HG03571 (cell line): ENCODE measurements around the gene CCDC6.
"Not testable (repeated sequence)": the region's sequence is repeated elsewhere in the genome, so short reads cannot be mapped to it uniquely, and the experiment has no call there.

Source experiments
- ATAC-seq: cut with Tn5 transposase; IDR thresholded peaks from one replicate; pipeline ENCODE4 v1.9.1; 2021; ENCODE audit not compliant: unreplicated experiment

CCDC6 gene

GRCh38 chr10:59817773-59818172 lies 88.6 kb downstream of the CCDC6 start:
- no peak for ATAC-seq

GRCh38 chr10:59814878-59815277 lies 91.5 kb downstream of the CCDC6 start:
- no peak for ATAC-seq

GRCh38 chr10:59812519-59813122 lies 93.7 kb downstream of the CCDC6 start:
- ATAC-seq = no peak

GRCh38 chr10:59809644-59809974 lies 96.7 kb downstream of the CCDC6 start:
- no peak for ATAC-seq

- ATAC-seq = peak; percentile 89
Observed at GRCh38 chr10:59808896-59809643, 97.3 kb downstream of the CCDC6 start.

GRCh38 chr10:59807629-59808620 lies 98.4 kb downstream of the CCDC6 start:
- no peak for ATAC-seq

GRCh38 chr10:59805014-59805413 lies 101.3 kb downstream of the CCDC6 start:
- peak; percentile 61 for ATAC-seq

GRCh38 chr10:59804220-59804619 lies 102.1 kb downstream of the CCDC6 start:
- ATAC-seq = no peak

- ATAC-seq = no peak
Observed at GRCh38 chr10:59803714-59804113, 102.6 kb downstream of the CCDC6 start.

GRCh38 chr10:59801171-59801570 lies 105.2 kb downstream of the CCDC6 start:
- no peak for ATAC-seq

- ATAC-seq = no peak
Observed at GRCh38 chr10:59799421-59799820, 106.9 kb downstream of the CCDC6 start.

- ATAC-seq = no peak
Observed at GRCh38 chr10:59793919-59794318, 112.4 kb downstream of the CCDC6 start.

- no peak for ATAC-seq
Observed at GRCh38 chr10:59792812-59793211, 113.5 kb downstream of the CCDC6 start.

GRCh38 chr10:59791601-59792000 lies 114.8 kb downstream of the CCDC6 start:
- ATAC-seq = no peak

- not testable (repeated sequence) for ATAC-seq
Observed at GRCh38 chr10:59790080-59790479, 116.3 kb downstream of the CCDC6 start.

GRCh38 chr10:59788914-59789313 lies 117.4 kb downstream of the CCDC6 start:
- ATAC-seq = not testable (repeated sequence)

GRCh38 chr10:59787032-59787431 lies 119.3 kb downstream of the CCDC6 start:
- not testable (repeated sequence) for ATAC-seq

- not testable (repeated sequence) for ATAC-seq
Observed at GRCh38 chr10:59785476-59785875, 120.9 kb downstream of the CCDC6 start.

- ATAC-seq = no peak
Observed at GRCh38 chr10:59781511-59781910, 124.8 kb downstream of the CCDC6 start.

- ATAC-seq = no peak
Observed at GRCh38 chr10:59779756-59780533, 126.4 kb downstream of the CCDC6 start.

GRCh38 chr10:59774451-59774850 lies 131.9 kb downstream of the CCDC6 start:
- no peak for ATAC-seq
